Measurements from ENCODE around the gene UVSSA. TPM values are rescaled to one million over a fixed set of nuclear protein-coding genes. Genes with fewer than 3 reads are reported as not detected.

Gene UVSSA
- total and polyA plus RNA-seq, 8 donors, result 4.1 to 103 (median 25.3) TPM

DNA sequence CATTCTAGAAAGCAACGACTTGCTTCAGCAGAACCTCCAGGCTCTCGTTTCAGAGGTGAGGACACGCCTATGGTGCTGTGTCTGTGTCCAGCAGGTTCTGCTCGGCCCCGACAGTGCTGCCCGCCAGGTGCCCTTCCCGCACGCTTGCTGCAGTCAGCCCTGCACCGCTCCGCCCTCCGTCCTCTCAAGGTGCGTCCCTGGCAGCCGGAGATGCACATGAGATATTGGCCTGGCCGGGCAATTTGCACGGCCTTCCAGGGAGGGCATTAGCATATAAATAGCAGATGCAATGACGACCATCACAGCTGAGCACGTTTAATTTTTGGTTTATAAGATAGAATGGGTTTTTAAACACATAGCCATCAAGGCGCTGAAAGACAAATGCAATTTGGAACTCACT lies 14.4 kb downstream of the UVSSA start:
- 71 to 89% (median 80%) methylated on average over 18 of the region's 18 CpGs for WGBS, 5 donors
- DNase-seq, result no peak
- H3K9me3 ChIP-seq, result no peaks in the 10 kb centered on the region
- TF ChIP-seq EP300 (IDR thresholded peaks at IDR 0.05) (no peak), POLR2AphosphoS5 (IDR thresholded peaks at IDR 0.05) (no peak), POLR2A (IDR thresholded peaks at IDR 0.05) (no peak)
- TF ChIP-seq, protein P1, sequence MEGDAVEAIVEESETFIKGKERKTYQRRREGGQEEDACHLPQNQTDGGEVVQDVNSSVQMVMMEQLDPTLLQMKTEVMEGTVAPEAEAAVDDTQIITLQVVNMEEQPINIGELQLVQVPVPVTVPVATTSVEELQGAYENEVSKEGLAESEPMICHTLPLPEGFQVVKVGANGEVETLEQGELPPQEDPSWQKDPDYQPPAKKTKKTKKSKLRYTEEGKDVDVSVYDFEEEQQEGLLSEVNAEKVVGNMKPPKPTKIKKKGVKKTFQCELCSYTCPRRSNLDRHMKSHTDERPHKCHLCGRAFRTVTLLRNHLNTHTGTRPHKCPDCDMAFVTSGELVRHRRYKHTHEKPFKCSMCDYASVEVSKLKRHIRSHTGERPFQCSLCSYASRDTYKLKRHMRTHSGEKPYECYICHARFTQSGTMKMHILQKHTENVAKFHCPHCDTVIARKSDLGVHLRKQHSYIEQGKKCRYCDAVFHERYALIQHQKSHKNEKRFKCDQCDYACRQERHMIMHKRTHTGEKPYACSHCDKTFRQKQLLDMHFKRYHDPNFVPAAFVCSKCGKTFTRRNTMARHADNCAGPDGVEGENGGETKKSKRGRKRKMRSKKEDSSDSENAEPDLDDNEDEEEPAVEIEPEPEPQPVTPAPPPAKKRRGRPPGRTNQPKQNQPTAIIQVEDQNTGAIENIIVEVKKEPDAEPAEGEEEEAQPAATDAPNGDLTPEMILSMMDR (IDR thresholded peaks at IDR 0.05), result no peak
- H3K4me3 ChIP-seq, result no peak overlapping the region
- H3K27ac ChIP-seq, result no peak overlapping the region
- no peaks in the 10 kb centered on the region for H3K27me3 ChIP-seq
- H3K4me1 ChIP-seq, result peaks cover 0 to 13% (median under 1%) of the 10 kb centered on the region in 4 donors
- H3K36me3 ChIP-seq, result peaks cover 12 to 67% (median 62%) of the 10 kb centered on the region in 4 donors
- intact Hi-C loops (cut with DNase I; ENCODE audit: low total_unique reads), result no loop called here

DNA sequence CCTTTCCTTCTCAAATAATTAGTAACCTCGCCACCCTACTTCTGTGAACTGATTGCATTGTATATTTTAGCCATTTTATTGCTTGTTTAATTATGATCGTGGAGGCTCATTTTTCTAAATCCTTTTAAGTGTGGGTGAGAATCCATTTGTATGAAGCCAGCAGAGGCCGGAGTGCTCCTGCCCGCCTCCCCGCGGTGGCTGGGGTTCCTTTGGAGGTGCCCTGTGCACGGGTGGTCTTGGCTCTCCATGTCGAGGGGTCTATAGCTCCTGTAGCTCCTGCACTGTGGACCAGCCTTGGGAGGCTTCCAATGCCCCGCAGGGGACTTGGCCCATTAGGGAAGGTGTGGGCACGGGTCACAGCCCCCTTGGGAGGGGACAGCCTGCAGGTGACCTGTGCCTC lies 15.0 kb downstream of the UVSSA start:
- no peak for TF ChIP-seq POLR2A (IDR thresholded peaks at IDR 0.05)
- TF ChIP-seq, protein P1 (IDR thresholded peaks at IDR 0.05), result no peak
- TF ChIP-seq EP300 (IDR thresholded peaks at IDR 0.05), result no peak
- TF ChIP-seq POLR2AphosphoS5 (IDR thresholded peaks at IDR 0.05), result no peak
- no peak overlapping the region for H3K27ac ChIP-seq
- no peak for DNase-seq
- intact Hi-C loops (cut with DNase I; ENCODE audit: low total_unique reads), result no loop called here
- no peak overlapping the region for H3K4me3 ChIP-seq
- no peaks in the 10 kb centered on the region for H3K9me3 ChIP-seq
- WGBS, 5 donors, result 83 to 90% (median 89%) methylated on average over 10 of the region's 10 CpGs
- peaks cover 0 to 12% (median 0%) of the 10 kb centered on the region in 4 donors for H3K4me1 ChIP-seq
- no peaks in the 10 kb centered on the region for H3K27me3 ChIP-seq
- H3K36me3 ChIP-seq, result peaks cover 18 to 69% (median 64%) of the 10 kb centered on the region in 4 donors

DNA sequence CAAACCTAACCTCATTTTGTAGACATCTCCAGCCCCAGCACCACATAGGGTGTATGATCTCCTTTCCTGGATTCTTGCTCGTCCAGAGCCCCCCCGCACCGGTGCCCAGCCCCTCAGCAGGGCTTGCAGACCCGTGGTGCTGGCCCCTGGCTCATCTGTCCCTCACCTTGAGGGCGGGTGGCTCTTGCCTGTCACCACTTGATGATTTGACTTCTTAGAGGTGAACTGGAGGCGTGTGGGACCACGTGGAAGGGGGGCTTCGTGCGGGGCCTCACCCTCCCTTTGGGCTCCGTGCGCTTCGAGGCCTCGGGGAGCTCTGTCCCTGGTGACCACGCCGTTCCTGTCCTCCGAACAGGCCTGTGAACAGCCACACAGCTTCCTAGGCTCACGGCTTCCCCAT lies 15.5 kb downstream of the UVSSA start:
- 91 to 97% (median 94%) methylated on average over 13 to 17 of the region's 17 CpGs for WGBS, 5 donors
- DNase-seq, result no peak
- Histone ChIP-seq H3K4me1 (peaks cover 0 to 9% (median 0%) of the 10 kb centered on the region in 4 donors), H3K4me3 (no peak overlapping the region), H3K27ac (no peak overlapping the region), H3K27me3 (no peaks in the 10 kb centered on the region), H3K9me3 (no peaks in the 10 kb centered on the region), H3K36me3 (peaks cover 18 to 70% (median 64%) of the 10 kb centered on the region in 4 donors)
- TF ChIP-seq EP300 (IDR thresholded peaks at IDR 0.05) (no peak), POLR2A (IDR thresholded peaks at IDR 0.05) (no peak), POLR2AphosphoS5 (IDR thresholded peaks at IDR 0.05) (no peak)
- TF ChIP-seq, protein P1 (IDR thresholded peaks at IDR 0.05), result no peak
- intact Hi-C loops (cut with DNase I; ENCODE audit: low total_unique reads), result no loop called here

DNA sequence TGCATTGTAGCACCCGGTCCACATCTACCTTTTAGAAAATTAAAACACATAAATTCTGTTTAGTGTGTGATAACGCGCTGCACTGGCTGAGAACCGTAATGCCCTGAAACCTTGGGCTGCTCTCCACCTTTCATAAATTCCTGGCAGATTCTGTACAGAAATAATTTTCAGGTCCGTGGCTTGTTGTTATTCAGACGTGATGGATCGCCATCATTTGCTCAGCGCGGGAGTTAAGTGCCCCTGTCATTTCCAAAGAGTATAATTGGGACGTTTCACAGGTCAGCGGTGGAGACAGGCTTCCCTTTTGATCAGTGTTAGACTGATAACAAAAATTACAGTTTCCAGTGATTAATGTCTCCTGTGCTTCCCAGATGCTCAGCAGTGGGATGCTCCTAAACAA lies 16.5 kb downstream of the UVSSA start:
- TF ChIP-seq, protein P1 (IDR thresholded peaks at IDR 0.05), result no peak
- TF ChIP-seq EP300 (IDR thresholded peaks at IDR 0.05), result no peak
- TF ChIP-seq POLR2AphosphoS5 (IDR thresholded peaks at IDR 0.05), result no peak
- no peak for TF ChIP-seq POLR2A (IDR thresholded peaks at IDR 0.05)
- Histone ChIP-seq H3K4me1 (peaks cover 0 to 5% (median 0%) of the 10 kb centered on the region in 4 donors), H3K4me3 (no peak overlapping the region), H3K27me3 (no peaks in the 10 kb centered on the region), H3K27ac (no peak overlapping the region), H3K36me3 (peaks cover 18 to 70% (median 64%) of the 10 kb centered on the region in 4 donors), H3K9me3 (no peaks in the 10 kb centered on the region)
- intact Hi-C loops (cut with DNase I; ENCODE audit: low total_unique reads), result no loop called here
- 84 to 91% (median 87%) methylated on average over 11 of the region's 11 CpGs for WGBS, 5 donors
- no peak for DNase-seq

Measured in stomach (tissue), 9 donors.